ENCODE measurements around the gene NRAP.

NRAP gene

DNA sequence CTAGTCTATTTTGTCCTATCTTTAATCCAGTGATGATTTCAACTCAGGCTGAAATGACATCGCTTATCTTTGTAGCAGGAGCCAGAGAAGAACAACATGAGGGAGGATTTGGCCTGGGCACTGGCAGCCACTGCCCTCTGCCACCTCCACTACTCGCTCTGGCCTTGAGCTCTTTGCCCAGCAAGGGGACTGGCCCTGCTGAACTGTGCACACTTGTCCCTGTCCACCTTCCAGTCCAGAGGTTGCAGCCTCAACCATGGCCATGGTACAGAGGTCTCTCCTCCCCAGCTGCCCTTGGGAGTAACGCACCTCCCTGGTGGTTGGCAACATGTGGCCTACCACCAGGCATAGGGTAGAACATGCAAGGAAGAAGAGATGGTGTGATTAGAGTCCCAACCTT is 102.6 kb downstream of the NRAP start:
- no peak for DNase-seq (ENCODE audit: low read depth in 2 of 2)

DNA sequence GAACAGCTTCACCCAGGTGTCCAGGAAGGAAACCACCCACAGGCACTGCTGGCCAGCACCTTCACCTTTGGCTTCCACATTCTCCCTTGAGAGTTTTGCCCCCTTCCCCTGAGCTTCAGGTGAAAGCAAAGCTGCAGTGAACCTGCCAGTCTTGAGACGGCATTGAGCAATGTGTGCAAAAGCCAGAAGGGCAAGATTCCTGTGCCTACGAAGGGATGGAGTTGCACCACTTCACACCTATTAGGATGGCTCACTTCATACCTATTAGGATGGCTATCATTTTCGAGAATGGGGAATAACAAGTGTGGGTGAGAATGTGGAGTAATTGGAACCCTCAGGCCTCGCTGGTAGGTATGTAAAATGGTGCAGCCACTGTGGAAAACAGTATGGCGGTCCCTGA is 103.8 kb downstream of the NRAP start:
- DNase-seq (ENCODE audit: low read depth in 2 of 2): no peak

DNA sequence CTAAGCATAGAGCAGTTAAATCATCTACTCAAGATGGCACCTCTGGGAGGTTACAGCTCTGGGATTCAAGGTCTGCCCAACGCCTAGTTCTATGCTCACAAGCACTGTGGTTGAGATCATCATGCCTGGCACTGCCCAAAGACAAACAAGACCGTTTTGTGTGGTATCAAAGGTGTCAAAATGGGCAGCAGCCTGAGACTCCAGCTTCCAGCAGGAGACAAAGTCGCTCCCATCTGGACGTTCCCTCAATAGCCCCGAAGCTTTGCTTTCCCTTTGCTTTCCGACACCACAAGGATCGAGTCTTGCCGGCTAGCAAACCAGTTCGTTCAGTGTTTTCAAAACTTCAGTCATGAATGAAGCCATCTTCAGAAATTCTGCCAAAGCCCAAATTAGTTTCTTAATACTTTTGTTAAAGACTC is 105.9 kb downstream of the NRAP start:
- no peak for DNase-seq (ENCODE audit: low read depth in 2 of 2)

DNA sequence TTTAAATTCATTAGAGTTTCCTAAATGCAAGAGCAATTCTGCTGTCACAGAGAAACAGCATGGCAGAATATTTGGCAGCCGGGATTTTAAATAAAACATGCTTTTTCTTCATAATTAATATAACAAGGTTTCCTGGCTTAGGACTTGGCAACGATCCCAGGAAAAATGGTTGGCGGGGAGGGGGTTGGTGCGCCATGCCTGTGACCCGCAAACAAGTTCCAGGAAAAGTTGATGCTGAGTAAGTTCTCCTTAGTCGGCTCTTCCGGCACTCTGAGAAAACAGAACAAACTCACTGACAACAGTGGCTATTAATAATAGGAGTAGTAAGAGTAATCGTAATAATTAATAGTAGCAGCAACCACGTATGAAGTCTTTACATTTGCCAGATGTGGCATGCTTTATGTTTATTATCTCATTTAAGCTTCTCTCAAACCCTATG is 106.4 kb downstream of the NRAP start:
- DNase-seq (ENCODE audit: low read depth in 2 of 2): no peak

DNA sequence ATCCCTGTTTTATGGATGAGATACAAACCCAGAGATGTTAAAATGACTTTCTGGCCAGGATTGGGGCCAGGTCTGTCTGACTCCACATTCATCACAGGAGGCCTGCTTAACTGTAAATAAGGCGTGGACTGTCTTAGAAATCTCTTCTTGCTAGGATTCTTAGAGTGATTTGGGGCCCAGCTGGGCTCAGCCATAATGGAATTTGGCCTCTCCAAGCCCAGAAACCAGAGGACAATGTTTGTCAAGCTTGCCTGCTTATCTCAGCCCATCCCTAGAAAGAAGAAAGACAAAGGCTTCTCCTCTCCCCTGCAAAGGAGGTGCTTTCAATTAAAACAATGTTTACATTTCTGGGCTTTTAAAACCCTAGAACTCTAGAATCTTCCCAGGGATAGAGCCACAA is 108.1 kb downstream of the NRAP start:
- no peak for DNase-seq (ENCODE audit: low read depth in 2 of 2)

DNA sequence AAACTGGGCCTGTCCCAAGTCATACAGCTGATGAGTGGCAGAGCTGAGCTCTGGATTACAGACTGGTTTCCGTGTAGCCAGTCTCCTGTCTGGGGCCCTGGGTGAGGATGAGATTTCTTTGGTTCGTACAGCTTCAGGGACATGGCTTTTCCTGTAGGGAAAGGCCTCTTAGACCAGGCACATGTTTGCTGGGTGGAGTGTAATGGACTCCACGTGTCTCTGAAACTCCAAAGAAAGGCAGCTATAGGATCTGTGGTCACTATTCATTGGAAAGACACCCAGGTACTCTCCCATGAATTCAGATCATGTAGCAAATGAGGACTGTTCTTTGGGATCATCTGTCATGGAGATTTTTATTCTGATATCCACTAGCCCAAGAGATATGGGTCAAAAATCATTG is 108.6 kb downstream of the NRAP start:
- DNase-seq (ENCODE audit: low read depth in 2 of 2): no peak

DNA sequence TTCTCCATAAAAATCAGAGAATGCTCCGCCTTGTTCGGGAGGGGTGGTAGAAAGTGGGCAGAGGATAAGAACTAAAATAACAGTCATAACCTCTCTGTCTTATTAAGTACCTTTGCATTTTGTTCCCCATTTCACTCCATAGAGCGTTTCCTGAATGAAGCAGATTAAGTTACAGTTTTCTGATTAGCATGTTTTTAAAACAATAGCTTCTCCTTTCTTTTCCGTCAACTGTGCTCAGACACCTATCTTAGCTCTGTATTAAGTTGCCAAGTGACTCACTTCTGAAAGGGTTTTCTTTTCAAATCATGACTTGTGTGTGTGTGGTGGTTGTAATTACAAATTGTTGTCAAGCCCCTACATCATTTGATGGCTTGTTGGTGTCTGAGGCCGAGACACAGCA is 109.6 kb downstream of the NRAP start:
- DNase-seq (ENCODE audit: low read depth in 2 of 2): no peak

DNA sequence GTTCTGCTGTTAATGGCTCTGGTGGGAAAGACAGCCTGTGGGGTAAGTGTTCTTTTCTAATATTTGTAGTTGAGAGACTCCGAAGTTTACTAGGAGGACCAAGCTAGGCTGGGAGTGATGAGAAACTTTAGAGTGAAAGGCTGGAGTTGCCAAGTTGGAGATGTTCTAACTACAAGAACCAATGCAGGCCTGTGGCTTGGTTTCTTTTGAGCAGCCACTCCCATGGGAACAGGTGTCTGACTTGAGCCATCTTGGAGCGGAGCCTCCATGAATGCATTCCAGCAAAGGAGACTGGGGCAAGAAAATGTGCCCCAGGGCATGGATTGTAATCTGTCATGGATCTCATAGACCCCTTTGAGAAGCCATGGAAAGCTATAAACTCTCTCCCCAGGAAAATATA is 110.7 kb downstream of the NRAP start:
- no peak for DNase-seq (ENCODE audit: low read depth in 2 of 2)

DNA sequence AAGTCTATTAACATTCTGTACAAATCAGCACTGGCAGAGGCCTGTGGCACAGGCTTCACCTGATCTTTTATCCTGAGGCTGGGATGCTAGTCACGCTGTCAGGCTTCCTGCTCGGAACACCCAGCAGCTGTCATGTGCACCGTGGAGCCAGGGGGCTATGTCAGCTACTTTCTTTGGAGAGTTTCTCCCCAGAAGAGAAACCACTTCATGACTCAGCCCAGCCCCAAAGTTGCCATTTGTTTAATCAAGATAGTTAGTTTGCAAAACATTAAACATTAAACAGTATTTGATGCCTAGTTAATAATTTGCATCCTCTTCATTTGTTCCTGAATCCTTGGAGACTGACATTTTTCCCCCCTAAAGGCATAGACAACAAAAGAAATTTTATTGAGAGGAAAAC is 111.1 kb downstream of the NRAP start, which contains the start of gene HABP2:
TSS of gene HABP2 (plus strand) at position 353 of the 400 bp plus-strand sequence. CDS start 69 bp downstream, outside the sequence.
- DNase-seq (ENCODE audit: low read depth in 2 of 2): no peak

DNA sequence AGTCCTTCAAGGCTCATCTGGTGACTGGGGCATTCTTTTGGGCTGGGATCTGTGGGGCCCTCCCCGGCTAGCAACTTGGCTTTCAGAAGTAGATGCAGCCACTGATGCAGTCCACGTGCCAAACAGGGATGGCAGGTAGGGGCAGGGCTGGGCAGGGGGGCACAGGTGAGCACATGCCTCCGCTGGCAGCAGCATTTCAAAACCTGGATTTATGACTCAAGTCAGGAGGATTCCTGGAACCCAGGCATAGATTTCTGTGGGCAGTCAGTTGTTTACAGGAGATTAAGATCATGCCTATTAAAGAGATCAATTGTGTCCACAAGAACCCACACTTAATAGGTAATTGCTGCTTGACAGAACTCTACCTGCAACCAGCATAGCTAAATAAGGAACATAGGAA is 111.8 kb downstream of the NRAP start:
- DNase-seq (ENCODE audit: low read depth in 2 of 2): no peak

DNA sequence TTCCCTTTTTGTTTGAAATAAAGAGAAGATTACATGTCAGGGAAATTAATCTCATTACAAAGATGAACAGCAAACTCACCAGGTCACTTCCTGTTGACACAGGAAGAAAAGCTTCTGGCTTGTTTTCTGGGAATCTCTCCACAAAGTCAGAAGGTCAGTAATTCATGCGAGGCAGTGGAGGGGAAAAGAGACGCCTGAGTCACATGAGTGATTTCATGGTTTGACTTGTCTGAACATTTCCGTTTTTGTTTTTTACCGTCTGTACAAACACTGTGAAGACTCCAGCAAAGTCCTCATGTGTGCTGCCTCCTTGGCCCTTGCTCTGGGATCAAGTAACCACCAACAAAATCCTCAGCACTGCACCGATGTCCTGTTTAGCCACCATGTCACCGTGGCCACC is 113.5 kb downstream of the NRAP start:
- no peak for DNase-seq (ENCODE audit: low read depth in 2 of 2)

DNA sequence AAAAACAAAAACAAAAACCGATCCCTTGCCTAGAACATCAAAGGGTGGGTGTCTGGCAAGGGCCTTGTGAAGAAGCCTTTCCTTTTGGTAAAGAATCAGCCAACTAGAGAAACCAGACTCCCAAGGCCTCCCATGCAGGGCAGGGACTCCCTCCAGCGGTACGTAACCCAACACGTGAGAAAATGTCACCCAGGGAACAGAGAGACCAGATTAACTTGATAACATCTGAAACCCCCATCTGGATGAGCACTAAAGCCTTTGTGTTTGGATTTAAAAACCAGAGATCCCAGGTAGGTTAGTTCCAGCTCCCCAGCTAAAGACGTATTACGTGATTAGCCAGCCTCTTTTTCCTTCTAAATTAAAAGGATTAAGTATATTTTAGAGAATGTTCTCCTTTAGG is 114.0 kb downstream of the NRAP start:
- DNase-seq (ENCODE audit: low read depth in 2 of 2): no peak

DNA sequence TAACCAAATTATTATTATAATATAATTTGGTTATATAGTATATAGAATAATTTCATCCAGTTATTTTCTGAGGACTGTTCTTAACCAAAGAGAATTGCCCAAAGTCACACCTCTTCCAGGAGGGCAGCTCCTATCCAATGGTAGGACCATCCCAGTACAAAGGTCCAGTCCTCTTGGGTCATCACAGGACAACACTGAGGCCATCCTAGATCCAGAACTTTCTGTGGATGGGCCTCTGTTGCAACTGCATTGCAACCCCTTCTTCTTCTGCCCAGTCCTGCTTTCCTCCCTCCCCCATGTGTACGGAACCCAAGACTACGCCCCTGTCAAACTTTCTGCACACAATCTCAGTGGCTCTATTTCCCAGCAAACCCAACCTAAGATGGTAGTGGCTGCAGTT is 116.4 kb downstream of the NRAP start:
- DNase-seq (ENCODE audit: low read depth in 2 of 2): no peak

DNA sequence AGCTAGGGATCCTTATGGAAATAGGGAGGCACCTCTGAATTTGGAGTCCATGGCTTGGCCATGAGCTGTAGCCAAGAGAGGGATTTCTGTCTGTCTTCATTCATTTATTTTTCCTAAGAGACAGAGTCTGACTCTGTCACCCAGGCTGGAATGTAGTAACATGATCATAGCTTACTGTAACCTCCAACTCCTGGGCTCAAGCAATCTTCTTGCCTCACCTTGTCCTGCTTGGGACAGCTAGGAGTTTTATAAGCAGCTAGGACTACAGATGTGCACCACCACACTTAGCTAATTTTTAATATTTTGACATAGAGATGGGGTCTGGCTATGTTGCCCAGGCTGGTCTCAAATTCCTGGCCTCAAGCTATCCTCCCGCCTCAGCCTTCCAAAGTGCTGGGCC is 119.4 kb downstream of the NRAP start:
- no peak for DNase-seq (ENCODE audit: low read depth in 2 of 2)

DNA sequence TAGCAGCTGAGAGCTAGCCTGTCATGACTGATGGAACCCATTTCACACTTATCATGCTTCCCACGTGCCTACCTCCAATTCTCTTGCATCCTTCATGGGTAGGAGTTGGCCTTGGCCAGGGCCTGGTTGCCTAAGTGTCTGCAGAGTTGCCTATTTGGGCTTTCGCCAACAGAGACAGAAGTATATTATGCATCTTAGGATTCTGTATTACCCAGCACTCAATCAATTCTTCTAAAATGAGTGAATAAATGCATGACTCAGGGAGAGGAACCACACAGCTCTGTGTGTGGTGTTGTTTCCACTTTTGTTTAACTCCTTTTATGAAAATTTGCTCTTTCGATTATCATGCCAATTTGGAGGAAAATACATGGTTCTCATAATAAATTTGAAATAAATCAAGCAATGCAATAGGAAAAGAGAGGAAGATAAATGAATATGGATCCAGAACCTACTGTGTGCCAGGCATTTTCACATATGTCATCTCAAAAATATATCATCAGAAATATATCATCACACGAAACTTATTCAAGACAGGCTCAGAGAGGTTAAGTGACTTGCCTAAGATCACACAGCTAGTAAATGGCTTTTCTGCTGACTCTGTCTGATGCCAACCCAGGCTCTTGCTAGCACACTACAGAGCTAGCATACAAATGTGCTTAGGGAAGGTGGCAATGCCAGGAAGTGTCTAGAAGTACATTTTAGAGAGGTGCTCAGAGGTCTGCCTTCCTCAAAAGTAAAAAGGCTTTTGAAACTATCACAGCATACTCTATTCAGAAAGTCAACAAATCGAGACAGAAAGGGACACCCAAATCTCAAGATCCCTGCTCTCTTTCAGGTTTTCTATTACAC is 120.5 kb downstream of the NRAP start:
- DNase-seq (ENCODE audit: low read depth in 2 of 2): no peak

DNA sequence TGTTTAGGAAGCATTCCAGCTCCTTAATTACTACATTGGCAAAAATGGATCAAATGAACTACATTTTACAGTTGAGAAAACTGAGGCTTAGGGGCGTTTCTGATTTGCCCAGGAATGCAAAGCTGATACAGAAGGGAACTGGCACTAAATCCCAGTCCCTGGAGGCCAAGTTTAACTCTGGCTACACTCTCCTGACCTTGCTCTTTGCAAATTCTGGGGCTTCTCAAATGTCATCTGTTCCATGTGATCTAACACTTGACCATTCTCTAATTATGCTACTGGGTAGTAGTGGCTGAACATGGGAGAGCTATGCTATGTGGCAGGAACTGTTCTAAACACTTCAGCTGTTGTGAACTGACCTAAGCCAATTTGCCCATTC is 122.3 kb downstream of the NRAP start:
- no peak for DNase-seq (ENCODE audit: low read depth in 2 of 2)

DNA sequence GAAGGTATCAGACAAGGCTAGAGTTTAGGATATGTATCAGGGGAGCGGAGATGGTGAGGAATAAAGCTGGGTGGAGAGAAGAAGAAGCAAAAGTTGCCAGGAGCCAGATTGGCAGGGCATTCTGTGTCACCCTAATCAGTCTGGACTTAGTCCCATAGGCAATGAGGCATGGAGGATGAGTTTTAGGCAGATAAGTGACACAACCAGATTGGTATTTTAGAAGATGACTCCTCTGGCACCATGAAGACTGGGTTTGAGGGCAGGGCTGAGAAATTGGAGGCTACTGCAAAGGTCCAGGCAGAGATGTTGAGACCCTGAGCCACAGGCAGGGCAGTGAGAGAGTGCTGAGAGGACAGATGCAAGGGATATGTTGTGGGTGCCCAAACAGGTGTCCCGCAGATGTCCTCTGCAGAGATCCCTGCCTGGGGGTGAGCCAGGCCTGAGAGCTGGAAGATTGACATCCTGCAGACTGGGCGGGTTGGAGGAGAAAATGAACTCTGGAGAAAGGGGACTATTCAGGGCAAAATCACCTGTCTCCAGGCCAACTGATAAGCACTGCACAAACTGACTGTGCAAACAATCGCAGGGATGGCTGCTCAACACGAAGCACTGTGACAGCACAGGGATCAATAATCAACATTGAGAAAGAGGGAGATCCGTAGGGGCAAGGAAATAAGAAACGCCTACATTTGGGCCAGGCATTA is 122.8 kb downstream of the NRAP start:
- DNase-seq (ENCODE audit: low read depth in 2 of 2): no peak

DNA sequence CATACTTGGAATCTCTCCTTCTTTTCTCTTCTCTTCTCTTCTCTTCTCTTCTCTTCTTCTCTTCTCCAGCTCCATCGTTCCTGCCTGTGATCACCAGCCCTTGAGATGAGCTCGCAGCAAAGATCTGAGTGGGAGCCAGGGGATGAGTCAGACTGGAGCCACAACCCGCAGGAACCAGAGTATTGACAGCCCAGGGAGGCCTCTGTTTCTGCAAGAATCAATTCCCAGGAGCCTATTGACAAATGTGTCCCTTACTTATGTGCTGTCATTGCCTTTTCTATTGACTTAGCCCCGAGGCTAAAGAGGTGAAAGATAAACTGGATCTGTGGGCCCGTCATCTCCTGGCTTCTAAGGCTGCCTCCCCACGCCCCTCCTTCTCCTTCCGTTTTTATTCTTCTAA is 124.1 kb downstream of the NRAP start:
- no peak for DNase-seq (ENCODE audit: low read depth in 2 of 2)
